IPS-15b (cell line): ENCODE results near the gene RASL12.
"Not testable (repeated sequence)": the region's sequence is repeated elsewhere in the genome, so short reads cannot be mapped to it uniquely, and the experiment has no call there.

Experiments used
- H3K27me3 ChIP-seq: one replicate; pipeline ENCODE4 v1.6.1; 2013; ENCODE audit warnings: low read length; ENCODE audit not compliant: control insufficient read depth, insufficient read depth
- H3K36me3 ChIP-seq: one replicate; pipeline ENCODE4 v1.6.1; 2013; ENCODE audit warnings: low read length; ENCODE audit not compliant: control insufficient read depth, insufficient read depth
- H3K4me1 ChIP-seq: one replicate; pipeline ENCODE4 v1.6.1; 2013; ENCODE audit warnings: mild to moderate bottlenecking, low read length; ENCODE audit not compliant: control insufficient read depth, insufficient read depth
- H3K4me3 ChIP-seq: one replicate; pipeline ENCODE4 v1.5.1; 2013; ENCODE audit warnings: low read depth, low read length
- H3K9ac ChIP-seq: one replicate; pipeline ENCODE4 v1.6.1; 2013; ENCODE audit warnings: low read depth, mild to moderate bottlenecking, low read length
- H3K9me3 ChIP-seq: one replicate; pipeline ENCODE4 v1.6.1; 2013; ENCODE audit warnings: mild to moderate bottlenecking, low read length; ENCODE audit not compliant: control insufficient read depth, insufficient read depth

RASL12 gene

GRCh38 chr15:65099336-65099735 is 31.5 kb upstream of the RASL12 start:
- Histone ChIP-seq H3K9ac (no peak overlapping the region), H3K9me3 (no peaks in the 10 kb centered on the region), H3K36me3 (no peaks in the 10 kb centered on the region), H3K4me3 (no peak overlapping the region), H3K4me1 (no peaks in the 10 kb centered on the region), H3K27me3 (peaks cover 3% of the 10 kb centered on the region)

GRCh38 chr15:65097651-65098263 is 30.0 kb upstream of the RASL12 start:
- Histone ChIP-seq H3K36me3 (no peaks in the 10 kb centered on the region), H3K4me3 (no peak overlapping the region), H3K9me3 (no peaks in the 10 kb centered on the region), H3K27me3 (no peaks in the 10 kb centered on the region), H3K9ac (no peak overlapping the region), H3K4me1 (no peaks in the 10 kb centered on the region)

DNA sequence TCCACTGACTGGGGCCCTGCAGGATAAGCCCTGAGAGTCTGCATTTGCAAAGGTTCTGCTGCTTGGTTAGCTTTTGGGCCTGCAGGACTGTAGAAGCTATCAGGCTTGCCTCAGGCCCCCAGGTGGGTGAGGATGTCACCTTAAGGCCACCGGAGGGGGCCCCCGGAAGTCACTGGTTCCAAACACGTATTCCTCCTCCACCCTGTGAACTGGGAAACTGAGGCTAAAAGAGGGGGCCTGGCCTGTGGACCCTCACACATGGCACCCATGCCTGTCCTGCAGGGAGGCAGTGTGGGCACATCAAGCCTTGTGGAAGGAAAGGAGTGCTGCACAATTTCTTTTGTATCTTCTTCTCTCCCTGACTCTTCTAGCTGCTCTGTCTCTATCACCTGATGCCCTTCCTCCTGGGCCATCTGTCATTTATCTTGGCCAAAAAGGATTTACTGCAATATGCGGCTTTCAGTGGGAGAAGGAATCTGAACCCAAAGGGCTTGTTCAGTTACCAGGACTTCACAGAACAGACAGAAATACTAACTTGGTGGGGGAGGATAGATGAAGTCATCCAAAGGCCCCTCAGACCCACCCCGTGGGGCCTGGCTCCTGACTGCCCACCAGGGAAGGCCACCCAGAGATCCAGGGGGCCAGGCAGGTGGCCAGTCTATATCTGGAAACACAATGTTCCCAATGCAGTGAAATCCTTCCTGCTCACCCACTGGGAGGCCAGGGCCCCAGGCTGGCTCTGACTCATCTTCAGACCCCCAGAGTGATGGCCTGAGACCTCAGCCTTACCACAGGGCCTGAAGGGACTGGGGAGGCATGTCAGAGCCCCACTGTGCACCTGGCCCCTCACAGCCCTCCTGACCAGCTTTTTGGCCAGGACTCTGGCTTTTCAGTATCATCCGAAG is 28.9 kb upstream of the RASL12 start:
- H3K36me3 ChIP-seq = no peaks in the 10 kb centered on the region
- H3K4me3 ChIP-seq = no peak overlapping the region
- H3K27me3 ChIP-seq = no peaks in the 10 kb centered on the region
- H3K9me3 ChIP-seq = no peaks in the 10 kb centered on the region
- H3K9ac ChIP-seq = no peak overlapping the region
- no peaks in the 10 kb centered on the region for H3K4me1 ChIP-seq

DNA sequence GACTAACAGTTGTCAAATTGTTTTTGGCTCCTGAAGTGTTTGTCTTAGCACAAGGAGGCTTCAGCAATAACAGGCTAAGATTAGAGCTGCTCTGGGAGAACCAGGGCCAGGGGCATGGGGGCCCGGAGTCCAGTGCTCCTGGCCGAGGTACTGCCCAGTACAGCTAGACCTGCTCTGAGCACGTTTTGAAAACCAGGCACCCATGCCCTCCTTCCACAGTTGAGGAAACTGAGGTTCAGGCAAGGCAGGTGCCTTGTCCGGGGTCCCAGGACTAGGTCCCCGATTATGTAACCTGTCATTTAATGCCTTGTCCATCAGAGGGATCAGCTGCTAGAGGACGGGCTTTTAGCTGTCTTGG is 27.9 kb upstream of the RASL12 start:
- Histone ChIP-seq H3K4me1 (no peaks in the 10 kb centered on the region), H3K36me3 (no peaks in the 10 kb centered on the region), H3K27me3 (no peaks in the 10 kb centered on the region), H3K9me3 (no peaks in the 10 kb centered on the region), H3K9ac (no peak overlapping the region), H3K4me3 (no peak overlapping the region)

DNA sequence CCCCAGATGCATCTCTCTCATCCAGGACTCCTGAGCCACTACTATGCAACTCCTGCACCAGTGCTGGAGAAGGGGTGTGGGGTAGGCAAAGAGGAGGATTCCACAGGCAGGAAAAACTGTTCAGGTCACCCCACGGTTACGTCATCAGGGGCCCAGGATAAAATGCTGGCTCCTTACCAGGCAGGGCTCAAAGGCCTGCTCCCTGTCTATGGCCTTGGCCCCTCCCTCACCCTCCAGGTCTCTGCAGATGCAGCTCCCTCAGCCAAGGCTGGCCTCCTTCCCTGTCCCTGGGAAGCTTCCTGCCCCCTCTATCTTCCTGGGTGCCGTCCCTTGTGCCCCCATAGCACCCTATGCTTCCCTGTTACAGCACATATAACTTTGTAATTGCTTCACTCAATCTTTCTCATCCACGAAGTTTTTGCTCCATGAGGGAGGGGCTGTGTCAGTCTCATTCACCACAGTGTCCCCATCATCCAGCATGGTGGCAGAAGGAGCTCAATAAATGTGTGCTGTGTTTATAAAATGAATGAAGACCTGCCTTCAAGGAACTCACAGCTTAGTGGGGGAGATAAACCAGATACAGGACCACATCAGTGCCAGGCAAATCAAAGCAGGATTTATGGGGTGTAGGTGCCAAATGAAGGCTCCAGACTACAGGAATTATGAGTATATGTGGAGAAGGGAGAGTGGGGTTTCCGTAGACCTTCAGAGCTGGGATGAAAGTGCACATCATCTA is 27.4 kb upstream of the RASL12 start:
- H3K9ac ChIP-seq = no peak overlapping the region
- H3K9me3 ChIP-seq = no peaks in the 10 kb centered on the region
- H3K27me3 ChIP-seq = no peaks in the 10 kb centered on the region
- H3K36me3 ChIP-seq = no peaks in the 10 kb centered on the region
- H3K4me3 ChIP-seq = no peak overlapping the region
- no peaks in the 10 kb centered on the region for H3K4me1 ChIP-seq

- no peaks in the 10 kb centered on the region for H3K36me3 ChIP-seq
- H3K4me1 ChIP-seq = no peaks in the 10 kb centered on the region
- H3K4me3 ChIP-seq = no peak overlapping the region
- H3K9me3 ChIP-seq = no peaks in the 10 kb centered on the region
- H3K27me3 ChIP-seq = no peaks in the 10 kb centered on the region
- no peak overlapping the region for H3K9ac ChIP-seq
These were observed 26.7 kb upstream of the RASL12 start for GRCh38 chr15:65094294-65094995.

DNA sequence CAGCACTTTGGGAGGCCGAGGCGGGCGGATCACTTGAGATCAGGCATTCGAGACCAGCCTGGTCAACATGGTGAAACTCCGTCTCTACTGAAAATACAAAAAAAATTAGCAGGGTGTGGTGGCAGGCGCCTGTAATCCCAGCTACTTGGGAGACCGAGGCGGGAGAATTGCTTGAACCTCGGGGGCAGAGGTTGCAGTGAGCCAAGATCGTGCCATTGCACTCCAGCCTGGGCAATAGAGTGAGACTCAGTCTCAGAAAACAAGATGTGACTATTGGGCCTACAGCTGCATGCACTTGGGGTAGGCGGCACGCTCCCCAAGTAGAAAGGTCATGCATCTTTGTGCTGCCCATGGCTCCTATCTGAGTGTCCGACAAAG is 26.0 kb upstream of the RASL12 start:
- not testable (repeated sequence) for H3K9ac ChIP-seq, H3K4me1 ChIP-seq, H3K9me3 ChIP-seq, H3K4me3 ChIP-seq, H3K36me3 ChIP-seq, H3K27me3 ChIP-seq

DNA sequence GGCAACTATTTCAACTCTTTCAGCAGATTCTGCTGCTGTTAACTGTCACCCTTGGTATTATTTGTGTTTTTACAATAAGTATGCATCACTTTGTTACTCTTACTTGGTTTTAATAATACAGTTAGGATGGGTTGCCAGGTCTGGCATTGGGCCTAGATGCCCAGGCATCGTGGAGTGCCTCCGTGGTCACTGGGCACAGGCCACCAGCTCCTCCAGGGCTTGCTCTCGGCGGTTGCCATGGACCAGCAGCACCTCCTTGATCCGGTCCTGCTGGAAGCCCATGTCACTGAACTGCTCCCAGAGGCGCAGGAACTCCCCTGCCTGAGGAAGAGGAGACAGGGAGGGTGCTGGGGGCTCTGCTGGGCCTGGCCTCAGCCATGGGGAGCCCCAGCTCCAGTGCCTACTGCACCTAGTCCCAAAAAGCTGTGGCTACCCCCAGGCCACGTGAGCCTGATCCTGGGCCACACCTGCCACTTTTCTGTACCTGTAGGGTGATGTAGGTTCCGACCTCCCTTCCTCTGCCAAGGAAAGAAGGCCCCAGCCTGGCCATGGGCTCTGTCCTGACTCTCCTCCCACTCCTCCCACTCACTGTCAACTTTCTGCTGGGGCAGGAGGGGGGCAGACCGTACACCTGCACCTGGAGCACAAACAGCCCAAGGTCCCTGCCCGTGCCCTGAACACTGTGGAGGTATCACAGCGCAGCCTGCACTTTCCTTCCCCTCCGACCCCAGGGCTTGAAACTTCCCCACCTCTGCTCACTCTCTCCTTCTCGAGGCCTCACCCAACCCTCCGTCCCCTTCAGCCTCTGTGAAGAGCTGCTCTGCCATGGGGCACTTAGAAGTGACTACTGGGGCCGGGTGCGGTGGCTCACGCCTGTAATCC is 25.4 kb upstream of the RASL12 start:
- Histone ChIP-seq H3K36me3 (no peaks in the 10 kb centered on the region), H3K9ac (no peak overlapping the region), H3K9me3 (no peaks in the 10 kb centered on the region), H3K4me3 (no peak overlapping the region), H3K27me3 (no peaks in the 10 kb centered on the region), H3K4me1 (no peaks in the 10 kb centered on the region)

- H3K9ac ChIP-seq = no peak overlapping the region
- no peak overlapping the region for H3K4me3 ChIP-seq
- no peaks in the 10 kb centered on the region for H3K36me3 ChIP-seq
- H3K4me1 ChIP-seq = no peaks in the 10 kb centered on the region
- no peaks in the 10 kb centered on the region for H3K27me3 ChIP-seq
- no peaks in the 10 kb centered on the region for H3K9me3 ChIP-seq
These were observed 24.4 kb upstream of the RASL12 start for GRCh38 chr15:65091946-65092770.

DNA sequence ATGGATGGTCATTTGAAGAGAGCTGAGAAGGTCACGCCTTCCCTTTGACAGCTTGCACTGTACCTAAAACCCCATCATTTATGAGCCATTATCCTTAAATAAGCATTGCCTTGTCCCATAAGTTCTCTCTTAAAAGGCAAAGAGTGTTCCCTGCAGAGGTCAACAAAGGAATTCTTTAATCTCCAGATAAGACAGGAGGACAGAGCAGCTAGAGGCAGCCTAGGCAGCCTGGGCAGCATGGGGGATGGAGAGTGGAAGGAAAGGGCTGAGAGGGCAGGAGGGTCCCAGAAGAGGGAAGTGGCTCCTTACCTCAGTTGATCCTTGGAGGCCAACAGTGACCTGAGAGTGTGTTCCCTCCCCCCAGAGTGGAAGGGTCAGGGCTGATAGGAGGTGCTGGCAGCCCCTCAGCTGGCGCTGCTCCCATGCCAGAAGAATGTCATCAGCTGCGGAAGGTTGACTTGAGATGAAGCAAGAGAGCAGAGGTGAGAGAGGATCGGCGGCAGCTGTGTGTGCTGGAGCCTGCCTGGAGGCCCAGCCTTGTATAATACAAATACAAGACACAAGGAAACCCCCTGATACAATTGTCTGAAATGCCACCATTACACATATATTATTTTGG is 21.5 kb upstream of the RASL12 start:
- Histone ChIP-seq H3K27me3 (no peaks in the 10 kb centered on the region), H3K4me1 (peaks cover 2% of the 10 kb centered on the region), H3K4me3 (no peak overlapping the region)

More for the DNA sequence above, 21.5 kb upstream of the RASL12 start:
- no peak overlapping the region for H3K9ac ChIP-seq
- no peaks in the 10 kb centered on the region for H3K9me3 ChIP-seq
- H3K36me3 ChIP-seq = no peaks in the 10 kb centered on the region
